Lower lobe of right lung (tissue), 2 donors: Measurements from ENCODE around the gene SPOCD1. TPM values are rescaled to one million over a fixed set of nuclear protein-coding genes. Genes with fewer than 3 reads are reported as not detected.

Experiments
- ATAC-seq, 2 donors: fragments of 200-7000 bp; cut with Tn5 transposase; one replicate each; pipeline ENCODE4 v1.9.1; 2020 to 2022; ENCODE audit warnings: mild to moderate bottlenecking in 2 of 2, moderate library complexity in 2 of 2
- DNase-seq: peaks from one replicate; pipeline ENCODE4 v3.0.0-alpha.2; 2020
- H3K27ac ChIP-seq: fragments of 200-600 bp; one replicate; pipeline ENCODE4 v1.8.0; 2022
- H3K27me3 ChIP-seq: fragments of 200-600 bp; one replicate; pipeline ENCODE4 v1.8.0; 2022; ENCODE audit warnings: low read depth
- H3K36me3 ChIP-seq: fragments of 200-600 bp; one replicate; pipeline ENCODE4 v1.8.0; 2022; ENCODE audit warnings: mild to moderate bottlenecking
- H3K4me1 ChIP-seq: fragments of 200-600 bp; one replicate; pipeline ENCODE4 v1.8.0; 2022
- H3K4me3 ChIP-seq: fragments of 200-600 bp; one replicate; pipeline ENCODE4 v1.8.0; 2022; ENCODE audit warnings: mild to moderate bottlenecking
- H3K9me3 ChIP-seq: fragments of 200-600 bp; one replicate; pipeline ENCODE4 v1.8.0; 2022
- CTCF ChIP-seq: fragments of 200-600 bp; IDR thresholded peaks from one replicate; pipeline ENCODE4 v1.8.0; 2022; ENCODE audit warnings: antibody characterized with exemption, mild to moderate bottlenecking
- intact Hi-C: fragments of 100-400 bp; cut with DNase I; formaldehyde crosslinking; loops from one replicate; pipeline ENCODE4 v1.11.0; 2022
- total RNA-seq: library from RNA; stranded (reverse); fragmentation: NEBNext Ultra II Directional; extraction: Animal tissue kit (Norgen Biotek cat#: 25700); gene quantifications from one replicate; pipeline ENCODE4 v1.2.1, GENCODE V29; 2021
- donor health status: DM: no; HTN: yes; CAD: no; lungs with severe emphysema.

SPOCD1 gene
- total RNA-seq, 1 donor from 2014 or later = 21.6 TPM

GRCh38 chr1:31859044-31859443 lies 43.2 kb upstream of the SPOCD1 start:
- Histone ChIP-seq H3K4me1 (no peaks in the 10 kb centered on the region), H3K36me3 (no peaks in the 10 kb centered on the region), H3K9me3 (no peaks in the 10 kb centered on the region), H3K27ac (no peak overlapping the region), H3K4me3 (no peak overlapping the region), H3K27me3 (no peaks in the 10 kb centered on the region)
- ATAC-seq (no peak), DNase-seq (no peak)
- no peak for TF ChIP-seq CTCF
- intact Hi-C loops = no loop called here

DNA sequence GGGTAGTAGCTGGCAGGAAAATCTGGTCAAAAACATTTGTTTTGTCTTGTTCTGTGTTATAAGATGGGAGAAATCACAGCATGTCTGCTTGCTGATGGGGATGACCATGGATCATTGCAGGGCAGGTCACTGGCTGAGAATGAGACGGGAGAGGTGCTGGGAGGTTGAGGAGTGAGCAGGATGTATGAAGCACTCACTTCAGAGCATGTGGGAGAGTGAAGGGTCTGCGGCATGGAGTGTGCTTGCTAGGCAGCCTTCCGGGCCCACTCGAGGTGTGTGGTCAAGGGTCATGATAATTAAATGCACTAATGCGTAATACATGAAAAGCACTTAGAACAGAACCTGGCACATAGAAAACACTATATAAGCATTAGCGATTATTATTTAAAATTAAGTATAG lies 42.0 kb upstream of the SPOCD1 start:
- H3K9me3 ChIP-seq = no peaks in the 10 kb centered on the region
- H3K4me3 ChIP-seq = no peak overlapping the region
- H3K27me3 ChIP-seq = no peaks in the 10 kb centered on the region
- TF ChIP-seq CTCF = no peak
- ATAC-seq (peak in 1 of 2 donors; percentile 67), DNase-seq (no peak)
- H3K4me1 ChIP-seq = no peaks in the 10 kb centered on the region
- no peaks in the 10 kb centered on the region for H3K36me3 ChIP-seq
- intact Hi-C loops = no loop called here
- H3K27ac ChIP-seq = no peak overlapping the region

- no peak overlapping the region for H3K27ac ChIP-seq
- no peak overlapping the region for H3K4me3 ChIP-seq
- no peak for ATAC-seq
- intact Hi-C loops = no loop called here
- DNase-seq = no peak
- H3K9me3 ChIP-seq = no peaks in the 10 kb centered on the region
- H3K4me1 ChIP-seq = no peaks in the 10 kb centered on the region
- H3K36me3 ChIP-seq = no peaks in the 10 kb centered on the region
- no peaks in the 10 kb centered on the region for H3K27me3 ChIP-seq
- no peak for TF ChIP-seq CTCF
These were observed 40.3 kb upstream of the SPOCD1 start for GRCh38 chr1:31856140-31856539.

- H3K9me3 ChIP-seq = no peaks in the 10 kb centered on the region
These were observed 39.4 kb upstream of the SPOCD1 start for GRCh38 chr1:31855038-31855845.

DNA sequence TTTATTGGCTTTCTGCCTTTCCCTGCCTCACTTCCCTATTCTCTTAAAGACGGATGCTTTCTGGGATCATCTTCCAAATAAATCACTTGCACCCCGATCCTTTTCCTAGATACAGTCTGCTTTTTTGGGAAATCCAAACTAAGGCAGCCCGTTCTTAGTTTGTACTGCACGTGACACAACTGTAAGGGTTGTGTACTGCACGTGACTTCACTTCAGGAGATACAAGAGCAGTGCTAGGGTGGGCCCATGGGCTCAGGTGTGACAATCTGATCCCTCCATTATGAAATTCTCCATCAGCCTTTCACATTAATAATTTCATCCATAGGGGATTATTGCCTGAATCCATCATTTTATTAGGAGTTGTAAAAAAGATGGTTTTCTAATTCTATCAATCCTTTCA lies 33.8 kb upstream of the SPOCD1 start:
- Histone ChIP-seq H3K36me3 (no peaks in the 10 kb centered on the region), H3K4me1 (no peaks in the 10 kb centered on the region), H3K4me3 (no peak overlapping the region), H3K27ac (no peak overlapping the region), H3K27me3 (no peaks in the 10 kb centered on the region), H3K9me3 (no peaks in the 10 kb centered on the region)
- TF ChIP-seq CTCF = no peak
- intact Hi-C loops = no loop called here
- ATAC-seq = no peak
- DNase-seq = no peak

More at GRCh38 chr1:31855038-31855845, 39.4 kb upstream of the SPOCD1 start:
- Histone ChIP-seq H3K36me3 (no peaks in the 10 kb centered on the region), H3K27me3 (no peaks in the 10 kb centered on the region), H3K27ac (no peak overlapping the region), H3K4me1 (no peaks in the 10 kb centered on the region), H3K4me3 (no peak overlapping the region)
- no peak for ATAC-seq
- no peak for DNase-seq
- intact Hi-C loops = no loop called here
- no peak for TF ChIP-seq CTCF
